CD14-positive monocyte (primary cell): Measurements from ENCODE around the gene C10orf71. TPM values are rescaled to one million over a fixed set of nuclear protein-coding genes. Genes with fewer than 3 reads are reported as not detected.

Source experiments
- DNase-seq, 3 donors: peaks; one replicate each; pipeline ENCODE4 v3.0.0-alpha.2; 2011 to 2022
- H2AFZ ChIP-seq: 2 replicates; pipeline ENCODE4 v1.6.0; 2012; ENCODE audit warnings: mild to moderate bottlenecking, low read depth, low read length, inconsistent platforms; ENCODE audit not compliant: insufficient read depth, poor library complexity, severe bottlenecking
- H3K27ac ChIP-seq, 2 donors: 1 replicate in 1 of 2; 2 replicates in 1 of 2; pipeline ENCODE4 v1.5.1; 2012 to 2013; ENCODE audit warnings: low read length in 2 of 2, control low read depth in 1 of 2, inconsistent platforms in 1 of 2, low read depth in 1 of 2, mild to moderate bottlenecking in 1 of 2
- H3K27me3 ChIP-seq, 2 donors: one replicate each; pipeline versions ENCODE4 v1.6.0 to v1.6.1; 2011 to 2013; ENCODE audit warnings: low read length in 2 of 2; ENCODE audit not compliant: control insufficient read depth in 2 of 2, insufficient read depth in 2 of 2
- H3K36me3 ChIP-seq, 2 donors: replicated peaks in 1 of 2; 1 replicate in 1 of 2; 2 replicates in 1 of 2; pipeline versions ENCODE4 v1.5.1 to v1.6.1; 2012 to 2013; ENCODE audit warnings: low read length in 2 of 2, control low read depth in 1 of 2, inconsistent platforms in 1 of 2, mild to moderate bottlenecking in 1 of 2; ENCODE audit not compliant: insufficient read depth in 2 of 2, control insufficient read depth in 1 of 2
- H3K4me1 ChIP-seq, 2 donors: 1 replicate in 1 of 2; 2 replicates in 1 of 2; pipeline versions ENCODE4 v1.5.1 to v1.6.1; 2012 to 2013; ENCODE audit warnings: low read length in 2 of 2, control low read depth in 1 of 2, inconsistent platforms in 1 of 2, mild to moderate bottlenecking in 1 of 2, moderate library complexity in 1 of 2; ENCODE audit not compliant: insufficient read depth in 2 of 2, control insufficient read depth in 1 of 2
- H3K4me2 ChIP-seq: replicated peaks from 2 replicates; pipeline ENCODE3; 2012; ENCODE audit warnings: low read length, moderate library complexity, mild to moderate bottlenecking; ENCODE audit not compliant: poor library complexity, severe bottlenecking; ENCODE audit errors: extremely low read depth
- H3K4me3 ChIP-seq, 3 experiments: fragments of 200-600 bp in 1 of 3; sonication (generic) in 1 of 3; replicated peaks in 1 of 3; 1 replicate in 2 of 3; 2 replicates in 1 of 3; pipeline ENCODE4 v1.5.1; 2011 to 2013; ENCODE audit warnings: low read length in 3 of 3, mild to moderate bottlenecking in 3 of 3, control low read depth in 2 of 3, low read depth in 2 of 3, inconsistent platforms in 1 of 3, moderate library complexity in 1 of 3
- H3K79me2 ChIP-seq: 2 replicates; pipeline ENCODE4 v1.6.0; 2012; ENCODE audit warnings: mild to moderate bottlenecking, control low read depth, inconsistent platforms, low read length, moderate library complexity; ENCODE audit not compliant: insufficient read depth
- H3K9ac ChIP-seq: 2 replicates; pipeline ENCODE4 v1.6.0; 2017; ENCODE audit warnings: low read length, mild to moderate bottlenecking; ENCODE audit not compliant: insufficient read depth, poor library complexity, severe bottlenecking
- H3K9me3 ChIP-seq, 2 donors: replicated peaks in 1 of 2; 1 replicate in 1 of 2; 2 replicates in 1 of 2; pipeline versions ENCODE4 v1.5.1 to v1.6.1; 2012 to 2013; ENCODE audit warnings: low read length in 2 of 2, control low read depth in 1 of 2; ENCODE audit not compliant: control insufficient read depth in 1 of 2, insufficient read depth in 1 of 2
- H4K20me1 ChIP-seq: 2 replicates; pipeline ENCODE4 v1.6.0; 2012; ENCODE audit warnings: mild to moderate bottlenecking, low read length, control low read depth, moderate library complexity; ENCODE audit not compliant: insufficient read depth
- H3K27ac Mint-ChIP-seq, 7 donors: one replicate each; pipeline ENCODE4 v1.8.0; 2020; ENCODE audit warnings: mild to moderate bottlenecking in 7 of 7, mixed read lengths in 7 of 7, moderate library complexity in 6 of 7, inconsistent platforms in 2 of 7
- H3K27me3 Mint-ChIP-seq, 3 donors: one replicate each; pipeline ENCODE4 v1.8.0; 2021 to 2022; ENCODE audit warnings: low read depth in 3 of 3, mild to moderate bottlenecking in 3 of 3, mixed read lengths in 3 of 3, moderate library complexity in 3 of 3, inconsistent platforms in 1 of 3
- H3K36me3 Mint-ChIP-seq, 2 donors: one replicate each; pipeline ENCODE4 v1.8.0; 2020; ENCODE audit warnings: mixed read lengths in 2 of 2, inconsistent platforms in 1 of 2, mild to moderate bottlenecking in 1 of 2
- H3K4me1 Mint-ChIP-seq: one replicate; pipeline ENCODE4 v1.8.0; 2020; ENCODE audit warnings: mild to moderate bottlenecking, mixed read lengths
- H3K4me3 Mint-ChIP-seq, 2 donors: one replicate each; pipeline ENCODE4 v1.8.0; 2020; ENCODE audit warnings: mild to moderate bottlenecking in 2 of 2, mixed read lengths in 2 of 2, moderate library complexity in 1 of 2
- H3K9me3 Mint-ChIP-seq, 7 donors: one replicate each; pipeline ENCODE4 v1.8.0; 2020 to 2022; ENCODE audit warnings: mixed read lengths in 7 of 7, mild to moderate bottlenecking in 6 of 7, moderate library complexity in 6 of 7, inconsistent platforms in 2 of 7
- CTCF ChIP-seq: fragments of 200-600 bp; IDR thresholded peaks from one replicate; pipeline ENCODE4 v1.8.0; 2022; ENCODE audit warnings: antibody characterized with exemption, mild to moderate bottlenecking
- WGBS: methylation state at CpG from one replicate; pipeline ENCODE4 v1.1.5; 2013; ENCODE audit warnings: missing lambda C conversion rate; ENCODE audit not compliant: insufficient coverage; 5-methylcytosine and 5-hydroxymethylcytosine counted together
- intact Hi-C, 2 donors: fragments of 100-400 bp; cut with micrococcal nuclease; formaldehyde crosslinking; loops; one replicate each; pipeline versions ENCODE4 v1.15.0 to v1.15.1; 2023
- polyA plus RNA-seq, 3 donors: library from polyadenylated mRNA; depleted of rRNA in 1 of 3; unstranded in 2 of 3; stranded (reverse) in 1 of 3; fragments of 300-500 nt in 2 of 3; fragments of >200 nt in 1 of 3; fragmentation: Illumina TruSeq in 2 of 3; gene quantifications; 1 replicate in 2 of 3; 2 replicates in 1 of 3; pipeline ENCODE4 v1.2.3, GENCODE V29; 2012 to 2021

C10orf71 gene
- polyA plus RNA-seq, 3 donors, result not detected

- H3K4me3 Mint-ChIP-seq, result no peak overlapping the region
- peak overlapping the region in 1 of 7 donors; percentile 23 for H3K27ac Mint-ChIP-seq
- no peaks in the 10 kb centered on the region for H3K27me3 ChIP-seq
- peaks cover 6 to 13% of the 10 kb centered on the region in 2 donors for H3K9me3 ChIP-seq
- no peak for DNase-seq
- H3K4me1 ChIP-seq, result peaks cover 3 to 6% of the 10 kb centered on the region in 2 donors
- H3K4me3 ChIP-seq, result no peak overlapping the region
- H3K27me3 Mint-ChIP-seq, result peaks cover 1 to 3% (median 1%) of the 10 kb centered on the region in 3 donors
- intact Hi-C loops, result no loop called here
- WGBS, result 75% methylated on average over 1 of the region's 2 CpGs
- no peaks in the 10 kb centered on the region for H4K20me1 ChIP-seq
- H3K36me3 Mint-ChIP-seq, result peaks cover 0 to 6% of the 10 kb centered on the region in 2 donors
- no peak overlapping the region for H3K27ac ChIP-seq
- no peak overlapping the region for H3K4me2 ChIP-seq
- peaks cover 6 to 18% (median 11%) of the 10 kb centered on the region in 7 donors for H3K9me3 Mint-ChIP-seq
- H3K9ac ChIP-seq, result no peak overlapping the region
- TF ChIP-seq CTCF, result no peak
- H3K36me3 ChIP-seq, result no peaks in the 10 kb centered on the region
- peaks cover 10% of the 10 kb centered on the region for H3K4me1 Mint-ChIP-seq
- no peaks in the 10 kb centered on the region for H3K79me2 ChIP-seq
- H2AFZ ChIP-seq, result no peak overlapping the region
These were observed 49.6 kb downstream of the C10orf71 start for GRCh38 chr10:49348593-49348992.

DNA sequence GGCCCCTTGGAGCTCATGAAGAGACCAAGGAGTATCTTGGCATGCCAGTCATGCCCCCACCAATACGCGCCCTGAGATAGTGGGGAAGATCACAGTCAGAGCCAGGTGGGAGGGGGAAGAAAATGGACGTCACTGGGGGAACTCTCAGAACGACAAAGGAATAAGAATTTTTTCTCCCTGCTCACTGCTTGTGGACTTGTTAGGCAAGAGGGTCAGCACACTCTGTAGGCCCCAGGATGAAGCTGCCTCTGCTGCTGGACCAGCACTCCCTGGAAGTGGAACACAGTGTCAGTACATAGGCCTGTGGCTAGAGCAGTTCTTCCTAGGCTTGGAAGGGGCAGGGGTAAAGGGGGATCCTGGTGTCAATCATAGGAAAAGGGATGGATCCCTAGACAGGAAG is 50.4 kb downstream of the C10orf71 start:
- Histone ChIP-seq H3K27me3 (no peaks in the 10 kb centered on the region), H4K20me1 (no peaks in the 10 kb centered on the region), H2AFZ (no peak overlapping the region), H3K79me2 (no peaks in the 10 kb centered on the region), H3K9ac (no peak overlapping the region), H3K9me3 (peaks cover 6 to 13% of the 10 kb centered on the region in 2 donors), H3K36me3 (no peaks in the 10 kb centered on the region), H3K4me2 (no peak overlapping the region), H3K4me1 (peaks cover 3 to 6% of the 10 kb centered on the region in 2 donors), H3K27ac (no peak overlapping the region), H3K4me3 (no peak overlapping the region)
- Mint-ChIP-seq H3K27ac (no peak overlapping the region), H3K27me3 (peaks cover 1 to 3% (median 1%) of the 10 kb centered on the region in 3 donors), H3K36me3 (peaks cover 0 to 6% of the 10 kb centered on the region in 2 donors), H3K9me3 (peaks cover 6 to 18% (median 11%) of the 10 kb centered on the region in 7 donors), H3K4me1 (peaks cover 10% of the 10 kb centered on the region), H3K4me3 (no peak overlapping the region)
- no peak for DNase-seq
- no peak for TF ChIP-seq CTCF
- intact Hi-C loops, result no loop called here
- 94% methylated on average over 2 of the region's 4 CpGs for WGBS
